Measurements from ENCODE around the gene PGA4.

GRCh38 chr11:61272731-61273130, 50.6 kb downstream of the PGA4 start:
- TF ChIP-seq ZNF140 (tag by site-specific recombination; IDR thresholded peaks at IDR 0.05) (no peak), REST (tag by site-specific recombination; IDR thresholded peaks at IDR 0.05) (no peak), BCL11B (tag by site-specific recombination; IDR thresholded peaks at IDR 0.05; ENCODE audit: low read depth) (no peak), CTCF (tag by site-specific recombination; IDR thresholded peaks at IDR 0.05) (no peak), ZIC2 (tag by site-specific recombination; IDR thresholded peaks at IDR 0.05) (no peak), KLF9 (tag by site-specific recombination; IDR thresholded peaks at IDR 0.05; ENCODE audit: low read depth) (no peak)
